PC-9 (cell line): ENCODE results near the gene SLC22A14. TPM values are rescaled to one million over a fixed set of nuclear protein-coding genes. Genes with fewer than 3 reads are reported as not detected.

ENCODE experiments used
- BruUV-seq: library from RNA; stranded (reverse); fragments of 400-500 nt; replicated peaks from 2 replicates; lab custom pipeline; 2021; lab: Mats Ljungman, UMichigan
- CTCF ChIA-PET: fragments of 300-600 bp; sonication (Branson Sonifier 250); formaldehyde crosslinking; loops from one replicate; lab custom pipeline; 2022; ENCODE audit warnings: antibody characterized with exemption; lab: Charles Lee
- POLR2A ChIA-PET: fragments of 300-600 bp; sonication (Branson Sonifier 250); formaldehyde crosslinking; loops from one replicate; lab custom pipeline; 2022; ENCODE audit warnings: antibody characterized with exemption; ENCODE audit not compliant: unreplicated experiment; lab: Charles Lee
- DNase-seq, 2 experiments: peaks; one replicate each; pipeline versions ENCODE4 v3.0.0 to v3.0.0-alpha.2; 2015 to 2022; ENCODE audit warnings: mixed read lengths in 1 of 2
- H2AFZ ChIP-seq: fragments of 200-600 bp; sonication (generic); 2 replicates; pipeline ENCODE4 v1.8.1; 2017; ENCODE audit warnings: antibody characterized with exemption
- H3F3A ChIP-seq: fragments of 200-600 bp; sonication (generic); 2 replicates; pipeline ENCODE4 v1.8.1; 2017; ENCODE audit warnings: antibody characterized with exemption, mild to moderate bottlenecking, low read depth; ENCODE audit not compliant: insufficient read depth
- H3K27ac ChIP-seq: fragments of 200-600 bp; sonication (generic); 2 replicates; pipeline ENCODE4 v1.6.1; 2016; ENCODE audit warnings: mixed run types
- H3K27me3 ChIP-seq: fragments of 200-600 bp; sonication (generic); 2 replicates; pipeline ENCODE4 v1.6.1; 2016; ENCODE audit warnings: low read depth, mixed run types; ENCODE audit not compliant: insufficient read depth
- H3K36me3 ChIP-seq: fragments of 200-600 bp; sonication (generic); 2 replicates; pipeline ENCODE4 v1.6.1; 2016; ENCODE audit warnings: low read depth, mixed run types
- H3K4me1 ChIP-seq: fragments of 200-600 bp; sonication (generic); replicated peaks from 2 replicates; pipeline ENCODE4 v1.6.1; 2016; ENCODE audit warnings: mixed run types; ENCODE audit not compliant: insufficient read depth
- H3K4me2 ChIP-seq: fragments of 200-600 bp; sonication (generic); 2 replicates; pipeline ENCODE4 v1.6.1; 2017; ENCODE audit warnings: mixed run types
- H3K4me3 ChIP-seq: fragments of 200-600 bp; sonication (generic); 2 replicates; pipeline ENCODE4 v1.6.1; 2016; ENCODE audit warnings: mixed run types
- H3K79me2 ChIP-seq: fragments of 200-600 bp; sonication (generic); 2 replicates; pipeline ENCODE4 v1.6.1; 2017; ENCODE audit warnings: low read depth, mixed run types
- H3K9me2 ChIP-seq: fragments of 200-600 bp; sonication (generic); 2 replicates; pipeline ENCODE4 v1.8.1; 2017; ENCODE audit warnings: mild to moderate bottlenecking; ENCODE audit not compliant: insufficient read depth
- H3K9me3 ChIP-seq: fragments of 200-600 bp; sonication (generic); 2 replicates; pipeline ENCODE4 v1.8.1; 2016; ENCODE audit warnings: low read depth; ENCODE audit not compliant: insufficient read depth
- H4K20me1 ChIP-seq: fragments of 200-600 bp; sonication (generic); 2 replicates; pipeline ENCODE4 v1.8.1; 2017; ENCODE audit not compliant: insufficient read depth
- CTCF ChIP-seq: fragments of 200-600 bp; sonication (generic); conservative IDR thresholded peaks from 2 replicates; pipeline ENCODE4 v1.6.1; 2017; ENCODE audit warnings: mixed run types, antibody characterized with exemption, mild to moderate bottlenecking, moderate library complexity
- EZH2 ChIP-seq: fragments of 200-600 bp; sonication (generic); IDR thresholded peaks from 2 replicates; pipeline ENCODE4 v1.8.0; 2017; ENCODE audit warnings: antibody characterized with exemption, low read depth
- intact Hi-C: fragments of 100-400 bp; cut with micrococcal nuclease; formaldehyde crosslinking; loops from one replicate; pipeline ENCODE4 v1.10.0; 2022; ENCODE audit not compliant: unreplicated experiment
- total RNA-seq: library from RNA; stranded (reverse); gene quantifications from 2 replicates; pipeline ENCODE4 v1.2.3, GENCODE V29; 2021

The SLC22A14 gene
- total RNA-seq, 1 experiment from 2014 or later, result not detected

- ChIA-PET CTCF (no interaction called here), POLR2A (no interaction called here)
- intact Hi-C loops, result no loop called here
- Histone ChIP-seq H3K4me2 (no peak overlapping the region), H4K20me1 (no peaks in the 10 kb centered on the region), H3K4me1 (no peaks in the 10 kb centered on the region), H2AFZ (no peak overlapping the region), H3K79me2 (no peaks in the 10 kb centered on the region), H3K4me3 (no peak overlapping the region), H3K27me3 (no peaks in the 10 kb centered on the region), H3F3A (no peaks in the 10 kb centered on the region), H3K9me3 (no peaks in the 10 kb centered on the region), H3K9me2 (no peaks in the 10 kb centered on the region), H3K27ac (no peak overlapping the region), H3K36me3 (no peaks in the 10 kb centered on the region)
- no peak for TF ChIP-seq EZH2
- no peak for TF ChIP-seq CTCF
- no TSS peak for BruUV-seq
- no peak for DNase-seq
Observed at GRCh38 chr3:38270606-38271005, 11.5 kb upstream of the SLC22A14 start.

GRCh38 chr3:38271553-38271952 is 10.5 kb upstream of the SLC22A14 start:
- H3K79me2 ChIP-seq, result no peaks in the 10 kb centered on the region
- no peaks in the 10 kb centered on the region for H3K27me3 ChIP-seq
- H3K9me3 ChIP-seq, result no peaks in the 10 kb centered on the region
- no peak overlapping the region for H2AFZ ChIP-seq
- no peaks in the 10 kb centered on the region for H3K4me1 ChIP-seq
- intact Hi-C loops, result no loop called here
- ChIA-PET POLR2A (no interaction called here), CTCF (no interaction called here)
- no TSS peak for BruUV-seq
- H3K9me2 ChIP-seq, result no peaks in the 10 kb centered on the region
- H3F3A ChIP-seq, result no peaks in the 10 kb centered on the region
- H3K27ac ChIP-seq, result no peak overlapping the region
- no peaks in the 10 kb centered on the region for H4K20me1 ChIP-seq
- H3K36me3 ChIP-seq, result no peaks in the 10 kb centered on the region
- no peak for TF ChIP-seq EZH2
- no peak for TF ChIP-seq CTCF
- no peak for DNase-seq
- no peak overlapping the region for H3K4me3 ChIP-seq
- no peak overlapping the region for H3K4me2 ChIP-seq

GRCh38 chr3:38274864-38275649 is 7.0 kb upstream of the SLC22A14 start:
- no TSS peak for BruUV-seq
- H2AFZ ChIP-seq, result no peak overlapping the region
- DNase-seq, result no peak
- no peak for TF ChIP-seq CTCF
- no peak for TF ChIP-seq EZH2
- H4K20me1 ChIP-seq, result no peaks in the 10 kb centered on the region
- H3K4me3 ChIP-seq, result no peak overlapping the region
- no peaks in the 10 kb centered on the region for H3F3A ChIP-seq
- no peaks in the 10 kb centered on the region for H3K9me3 ChIP-seq
- H3K79me2 ChIP-seq, result no peaks in the 10 kb centered on the region
- no peak overlapping the region for H3K4me2 ChIP-seq
- intact Hi-C loops, result no loop called here
- no peaks in the 10 kb centered on the region for H3K27me3 ChIP-seq
- ChIA-PET CTCF (no interaction called here), POLR2A (no interaction called here)
- no peaks in the 10 kb centered on the region for H3K36me3 ChIP-seq
- no peak overlapping the region for H3K27ac ChIP-seq
- H3K4me1 ChIP-seq, result no peaks in the 10 kb centered on the region
- no peaks in the 10 kb centered on the region for H3K9me2 ChIP-seq
